HG03103 (cell line): ENCODE measurements around the gene U2AF2.

Source experiments
- ATAC-seq: cut with Tn5 transposase; IDR thresholded peaks from one replicate; pipeline ENCODE4 v1.9.1; 2021; ENCODE audit warnings: low read depth; ENCODE audit not compliant: unreplicated experiment

U2AF2 gene

DNA sequence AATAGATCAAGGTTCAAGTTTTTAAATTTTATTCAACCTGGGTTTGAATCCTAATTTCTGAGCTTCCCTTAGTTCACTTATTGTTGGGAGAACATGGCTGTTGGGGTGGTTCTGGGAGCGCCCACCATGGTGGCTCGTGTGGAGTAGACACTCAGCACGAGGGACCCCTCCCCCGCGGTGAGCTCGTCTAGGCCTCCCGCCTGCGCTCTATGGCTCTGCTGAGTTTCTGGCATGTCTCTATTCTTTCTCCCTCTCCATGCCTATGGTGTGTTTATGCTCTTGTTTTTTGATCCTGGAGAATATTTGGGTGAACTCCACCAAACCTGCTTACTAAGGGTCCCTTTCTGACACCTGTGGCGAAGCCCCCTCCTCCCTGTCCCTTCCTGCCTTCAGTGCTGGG lies 18.6 kb downstream of the U2AF2 start:
- ATAC-seq: no peak

DNA sequence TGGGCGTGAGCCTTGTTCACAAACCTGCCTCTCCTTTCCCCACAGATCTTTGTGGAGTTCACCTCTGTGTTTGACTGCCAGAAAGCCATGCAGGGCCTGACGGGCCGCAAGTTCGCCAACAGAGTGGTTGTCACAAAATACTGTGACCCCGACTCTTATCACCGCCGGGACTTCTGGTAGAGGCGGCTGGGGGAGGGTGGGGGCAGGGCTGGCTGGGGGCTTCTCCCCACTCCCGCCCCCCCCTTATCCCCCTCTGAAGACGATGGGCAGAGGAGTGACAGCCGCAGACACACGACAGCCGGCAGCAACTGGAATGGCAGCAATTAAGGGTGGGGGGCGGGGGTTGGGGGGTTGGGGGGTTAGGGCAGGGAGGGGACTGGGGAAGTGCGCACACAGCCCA lies 19.1 kb downstream of the U2AF2 start:
- no peak for ATAC-seq

DNA sequence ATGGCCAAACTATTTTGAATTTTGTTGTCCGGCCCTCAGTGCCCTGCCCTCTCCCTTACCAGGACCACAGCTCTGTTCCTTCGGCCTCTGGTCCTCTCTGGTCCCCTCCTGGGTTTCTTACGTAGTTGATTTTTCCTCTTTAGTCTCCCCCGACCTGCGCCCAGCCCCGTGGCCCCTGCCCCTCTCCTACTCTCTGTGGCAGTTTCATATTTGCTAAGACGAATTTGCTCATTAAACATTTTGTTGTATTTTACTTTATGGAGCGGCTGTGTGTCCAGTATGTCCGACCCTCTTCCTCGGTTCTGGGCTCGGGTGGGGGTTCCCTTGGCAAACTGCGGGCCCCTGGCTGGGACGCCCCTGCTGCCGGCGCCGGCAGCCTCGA lies 19.6 kb downstream of the U2AF2 start:
- ATAC-seq: no peak

DNA sequence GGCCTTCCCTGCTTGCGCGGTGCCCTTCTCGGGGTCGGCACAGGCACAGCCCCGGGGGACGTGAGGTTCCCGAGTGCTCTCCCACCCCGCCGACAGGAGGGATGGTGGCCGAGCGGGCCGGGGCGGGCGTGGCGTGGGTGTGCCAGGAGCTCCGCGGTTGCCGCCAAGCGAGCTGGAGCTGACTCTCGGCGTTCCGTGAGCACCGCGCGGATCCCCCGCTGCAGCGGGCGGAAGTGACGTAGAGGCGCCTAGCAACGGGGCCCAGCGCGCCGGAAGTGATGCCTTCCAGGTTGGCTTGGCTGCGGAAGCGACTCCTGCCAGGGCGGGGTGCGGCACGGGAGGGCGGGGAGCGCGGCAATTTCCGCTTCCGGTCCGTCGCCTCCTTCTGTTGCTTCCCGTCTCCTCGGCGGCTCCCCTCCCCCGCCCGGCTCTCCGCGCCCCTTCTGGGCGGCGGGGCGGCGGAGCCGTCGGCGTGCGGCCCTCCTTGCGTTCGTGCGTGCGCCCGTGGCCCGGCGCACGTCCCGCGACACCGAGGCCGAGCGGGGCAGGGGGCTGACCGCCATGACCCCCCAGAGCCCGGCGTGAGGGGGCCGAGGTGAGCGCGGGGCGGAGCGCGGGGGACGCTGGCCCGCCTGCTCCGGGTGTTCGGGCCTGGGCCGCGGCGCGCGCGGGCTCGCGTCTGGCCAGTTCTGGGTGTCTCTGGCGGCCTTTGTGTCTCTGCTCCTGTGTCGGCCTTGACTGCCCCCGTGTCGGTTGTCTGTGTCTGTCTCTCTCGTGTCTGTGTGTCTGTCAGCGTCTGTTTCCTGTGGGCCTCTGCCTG lies 20.2 kb downstream of the U2AF2 start, which contains the start of gene EPN1:
Gene EPN1 (plus strand): TSS at position 386 of the 820 bp plus-strand sequence. CDS start 3,402 bp downstream, outside the sequence.
- peak; percentile 57 for ATAC-seq

DNA sequence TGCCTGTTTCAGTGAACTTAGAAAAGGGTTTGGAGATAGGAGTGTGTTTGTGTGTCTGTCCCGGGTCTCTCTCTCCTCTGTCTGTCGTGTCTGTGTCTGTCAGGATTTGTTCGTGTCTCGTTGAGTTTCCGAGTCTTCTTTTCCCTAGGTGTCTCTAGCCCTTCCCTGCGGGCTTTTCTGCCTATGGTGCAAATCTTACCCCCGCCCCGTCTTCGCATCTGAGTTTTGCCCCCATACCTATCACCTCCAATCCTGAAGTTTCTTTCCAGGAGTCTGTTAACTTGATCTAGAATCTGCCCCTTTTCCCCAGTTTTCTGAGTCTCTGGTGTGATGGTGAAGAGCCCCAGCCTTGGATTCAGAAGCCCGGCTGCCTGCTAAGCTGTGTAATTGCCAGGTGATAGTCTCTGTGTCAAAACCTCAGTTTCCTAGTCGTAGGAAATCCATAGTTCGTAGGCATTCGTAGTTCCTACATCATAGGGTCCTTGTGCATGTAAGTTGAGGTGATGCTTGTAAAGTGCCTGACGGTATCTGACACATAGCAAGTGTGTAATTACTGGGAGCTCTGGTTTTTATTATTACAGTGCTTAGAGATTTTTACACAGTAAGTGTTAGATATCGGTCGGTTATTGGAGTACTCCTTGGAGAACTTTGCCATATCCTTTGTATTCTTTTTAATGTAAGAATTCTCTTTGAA lies 21.0 kb downstream of the U2AF2 start:
- no peak for ATAC-seq

DNA sequence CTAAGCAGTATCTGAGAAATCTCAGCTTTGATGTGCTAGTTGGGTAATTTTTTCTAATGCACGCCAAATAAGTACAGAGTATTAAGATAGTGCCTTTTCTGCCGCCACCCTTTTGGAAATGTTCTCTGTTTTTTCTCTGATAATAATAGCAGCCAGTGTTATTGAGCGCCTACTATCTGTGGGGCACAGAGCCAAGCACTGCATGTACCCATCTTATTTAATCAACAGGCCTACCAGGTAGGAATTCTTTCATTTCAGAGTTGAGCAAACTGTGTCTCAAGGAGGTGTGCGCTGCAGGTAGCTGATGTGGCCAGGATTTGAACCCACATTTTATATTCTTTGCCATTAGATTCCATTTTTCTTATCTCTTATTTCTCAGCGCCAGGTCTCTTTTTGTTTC lies 21.5 kb downstream of the U2AF2 start:
- ATAC-seq: no peak

DNA sequence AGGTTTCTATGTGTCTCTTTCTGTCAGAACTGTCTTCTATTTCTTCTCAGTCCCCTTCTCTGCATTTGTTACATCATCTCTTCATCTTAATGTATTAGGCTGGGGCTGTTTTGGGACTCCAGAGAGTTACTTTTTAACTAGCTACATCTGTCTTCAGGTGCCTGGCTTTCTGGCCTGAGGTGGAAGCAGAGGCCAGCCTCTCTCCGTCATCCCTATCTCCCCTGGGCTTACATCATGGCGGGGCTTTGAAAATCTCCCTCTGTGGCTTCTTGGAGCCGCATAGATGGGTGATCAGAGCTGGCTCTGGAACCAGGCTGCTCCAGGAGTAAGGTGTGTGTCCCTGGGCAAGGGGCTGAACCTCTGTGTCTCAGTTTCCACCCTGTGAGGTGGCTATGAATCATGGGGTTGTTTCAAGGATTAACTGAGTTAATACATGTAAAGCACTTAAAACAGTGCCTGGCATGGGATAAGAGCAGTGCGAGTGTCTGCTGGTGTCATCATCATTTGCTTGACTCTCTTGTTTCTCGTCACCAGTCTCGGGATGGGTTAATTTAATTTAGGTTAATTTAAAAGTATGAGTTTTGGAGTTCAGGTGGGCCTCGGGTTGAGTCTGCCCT lies 22.2 kb downstream of the U2AF2 start:
- no peak for ATAC-seq

DNA sequence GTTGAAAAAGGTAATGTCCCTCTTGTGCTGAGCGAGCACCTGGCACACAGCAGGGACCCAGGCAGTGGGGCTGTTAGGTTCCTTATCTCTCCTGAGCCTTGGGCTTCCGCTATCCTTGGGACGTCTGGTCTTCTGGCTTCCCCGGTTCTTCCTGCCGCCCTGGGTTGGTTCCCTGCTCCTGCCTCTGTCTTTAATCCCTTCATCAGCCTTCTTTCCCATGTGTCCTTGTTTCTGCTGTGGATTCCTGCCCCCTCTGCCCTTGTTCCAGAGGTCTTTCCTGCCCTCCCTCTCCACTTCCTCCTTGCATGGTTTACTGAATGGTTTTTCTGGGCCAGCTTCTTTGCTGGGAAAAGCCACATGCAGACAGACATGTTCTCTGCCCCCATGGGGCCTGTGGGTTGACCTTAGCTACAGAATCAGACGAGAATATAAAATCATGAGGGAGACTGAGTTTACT lies 22.8 kb downstream of the U2AF2 start:
- ATAC-seq: no peak

DNA sequence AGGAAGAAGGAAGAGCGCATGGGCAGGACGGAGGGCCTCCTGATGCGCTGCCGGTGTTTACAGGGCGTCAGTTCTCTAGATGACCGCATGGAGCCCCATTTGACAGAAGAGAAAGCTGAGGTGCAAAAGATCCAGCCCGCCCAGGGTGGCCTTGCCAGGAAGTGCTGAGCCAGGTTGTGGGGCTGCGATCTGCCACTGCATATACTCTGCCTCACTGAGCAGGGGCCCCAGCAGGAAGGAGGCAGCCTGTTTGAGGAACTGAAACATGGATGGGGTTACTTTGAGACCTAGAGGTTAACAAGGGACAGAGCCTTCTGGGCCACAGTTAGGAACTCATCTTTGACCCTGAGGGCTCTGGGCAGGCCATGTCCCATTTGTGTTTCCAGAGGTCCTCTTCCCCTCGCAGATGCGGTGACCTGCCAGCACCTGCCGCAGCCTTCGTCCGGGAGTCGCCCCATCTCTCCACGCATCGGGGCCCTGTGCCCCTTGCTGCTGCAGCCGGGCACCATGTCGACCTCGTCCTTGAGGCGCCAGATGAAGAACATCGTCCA lies 23.4 kb downstream of the U2AF2 start:
- ATAC-seq: peak; percentile 72

DNA sequence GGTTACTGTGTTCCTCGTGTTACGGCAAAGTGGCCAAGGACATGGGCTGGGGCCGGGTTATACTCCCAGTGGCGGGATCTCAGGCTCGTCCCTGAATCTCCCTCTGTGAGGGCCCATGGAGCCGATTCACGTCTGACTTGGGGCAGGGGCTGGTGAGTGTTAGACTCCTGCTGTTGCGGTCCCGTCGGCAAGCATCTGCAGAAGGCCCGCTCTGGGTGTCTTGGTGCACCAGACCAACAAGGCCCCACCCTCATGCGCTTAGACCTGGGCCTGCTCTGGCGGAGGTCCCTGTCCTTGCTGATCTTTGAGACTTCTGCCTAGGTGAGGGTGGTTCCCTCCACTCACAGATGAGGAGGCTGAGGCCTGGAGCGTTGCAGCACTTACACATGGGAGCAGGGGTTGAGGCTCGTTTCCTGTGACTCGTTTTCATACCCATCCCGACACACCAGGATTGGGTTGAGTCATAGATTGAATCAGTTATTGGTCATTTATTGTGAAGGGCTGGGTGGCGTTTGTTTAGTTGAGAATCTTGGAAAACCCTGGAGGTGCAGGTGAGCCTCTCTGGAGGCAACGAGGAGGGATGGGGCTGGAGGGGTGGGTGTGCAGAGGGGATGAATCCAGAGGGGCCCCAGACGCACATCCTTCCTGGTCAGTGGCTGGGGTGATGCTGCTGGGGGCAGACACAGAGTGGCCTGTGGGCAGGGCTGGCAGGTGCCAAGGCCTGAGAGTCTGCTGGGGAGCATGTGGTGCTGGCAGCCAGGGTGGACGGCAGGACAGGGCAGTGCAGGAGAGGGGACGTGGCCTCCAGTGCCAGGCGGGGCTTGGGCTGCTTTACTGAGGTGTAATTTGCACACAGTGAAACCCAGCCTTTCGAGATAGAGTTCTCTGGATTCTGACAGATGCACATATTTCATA lies 24.8 kb downstream of the U2AF2 start:
- no peak for ATAC-seq

DNA sequence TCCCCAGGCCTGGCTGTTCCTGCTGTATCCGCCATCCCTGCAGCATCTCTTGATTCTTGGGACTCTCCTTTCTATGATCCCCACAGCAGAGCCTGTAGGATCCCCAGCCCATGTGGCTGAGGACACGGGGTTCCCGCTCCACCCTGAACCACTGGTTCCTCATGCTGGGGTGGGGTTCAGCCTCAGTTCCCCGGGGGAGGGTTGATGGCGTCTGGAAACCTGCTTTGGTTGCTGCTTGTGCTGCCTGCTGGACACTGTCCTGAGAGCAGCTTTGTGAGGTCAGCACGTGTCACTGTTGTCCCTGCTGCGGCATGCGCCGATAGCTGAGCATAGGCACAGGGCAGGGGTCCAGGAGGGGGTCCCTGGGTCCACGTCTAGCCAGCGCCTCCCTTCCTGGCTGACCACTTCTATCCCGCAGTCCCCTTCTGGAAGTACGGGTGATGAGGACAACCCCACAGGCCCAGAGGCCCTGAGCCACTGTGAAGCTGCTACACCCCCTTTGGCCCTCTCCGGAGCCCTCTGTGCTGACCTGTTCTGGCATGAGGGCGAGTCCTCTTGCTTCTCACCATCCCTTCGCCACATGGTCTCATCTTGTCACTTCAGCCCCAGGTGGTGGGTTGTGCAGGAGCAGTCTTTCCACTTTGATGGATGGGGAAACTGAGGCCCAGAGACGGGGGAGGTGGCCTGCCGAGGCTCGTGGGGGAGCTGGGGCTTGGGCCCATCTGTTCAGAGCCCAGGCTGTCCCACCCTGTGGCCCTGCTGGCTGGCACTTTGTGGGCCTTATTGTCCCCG lies 25.7 kb downstream of the U2AF2 start:
- ATAC-seq: no peak

DNA sequence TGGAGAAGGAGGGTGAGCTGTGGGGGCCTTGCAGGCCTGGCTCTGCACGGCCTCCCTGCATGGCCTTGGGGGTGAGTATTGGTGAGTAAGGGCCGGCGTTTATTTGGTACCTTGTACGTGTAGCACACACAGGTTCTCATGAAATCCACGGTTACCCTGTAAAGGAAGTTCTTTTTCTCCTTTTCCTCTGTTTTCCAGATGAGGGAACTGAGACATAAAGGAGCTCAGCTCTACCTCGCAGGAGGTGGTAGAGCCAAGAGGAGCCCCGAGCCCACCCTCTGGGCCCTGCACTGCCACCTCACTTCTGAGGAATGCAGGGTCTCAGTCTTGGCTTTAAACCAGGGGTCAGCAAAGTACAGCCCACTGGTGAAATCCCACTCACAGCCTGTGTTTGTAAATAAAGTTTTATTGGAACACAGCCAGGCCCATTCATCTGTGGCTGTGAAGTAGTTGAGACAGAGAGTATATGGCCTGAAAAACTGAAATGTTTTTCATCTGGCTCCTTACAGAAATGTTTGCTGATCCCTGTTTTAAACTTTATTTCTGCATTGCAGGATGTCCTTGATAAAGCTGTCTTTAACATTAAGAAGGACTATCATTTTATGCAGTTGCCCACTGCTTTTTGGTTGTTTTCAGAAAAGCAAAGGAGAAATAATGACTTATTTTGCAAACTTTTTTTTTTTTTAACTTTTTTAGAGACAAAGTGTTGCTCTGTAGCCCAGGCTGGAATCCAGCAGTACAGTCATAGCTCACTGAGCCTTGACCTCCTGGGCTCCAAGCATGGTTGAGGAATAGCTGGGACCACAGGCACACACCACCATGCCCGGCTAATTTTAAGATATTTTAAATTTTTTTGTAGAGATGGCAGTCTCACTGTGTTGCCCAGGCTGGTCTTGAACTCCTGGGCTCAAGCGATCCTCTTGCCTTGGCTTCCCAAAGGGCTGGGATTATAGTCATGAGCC lies 26.6 kb downstream of the U2AF2 start:
- no peak for ATAC-seq

DNA sequence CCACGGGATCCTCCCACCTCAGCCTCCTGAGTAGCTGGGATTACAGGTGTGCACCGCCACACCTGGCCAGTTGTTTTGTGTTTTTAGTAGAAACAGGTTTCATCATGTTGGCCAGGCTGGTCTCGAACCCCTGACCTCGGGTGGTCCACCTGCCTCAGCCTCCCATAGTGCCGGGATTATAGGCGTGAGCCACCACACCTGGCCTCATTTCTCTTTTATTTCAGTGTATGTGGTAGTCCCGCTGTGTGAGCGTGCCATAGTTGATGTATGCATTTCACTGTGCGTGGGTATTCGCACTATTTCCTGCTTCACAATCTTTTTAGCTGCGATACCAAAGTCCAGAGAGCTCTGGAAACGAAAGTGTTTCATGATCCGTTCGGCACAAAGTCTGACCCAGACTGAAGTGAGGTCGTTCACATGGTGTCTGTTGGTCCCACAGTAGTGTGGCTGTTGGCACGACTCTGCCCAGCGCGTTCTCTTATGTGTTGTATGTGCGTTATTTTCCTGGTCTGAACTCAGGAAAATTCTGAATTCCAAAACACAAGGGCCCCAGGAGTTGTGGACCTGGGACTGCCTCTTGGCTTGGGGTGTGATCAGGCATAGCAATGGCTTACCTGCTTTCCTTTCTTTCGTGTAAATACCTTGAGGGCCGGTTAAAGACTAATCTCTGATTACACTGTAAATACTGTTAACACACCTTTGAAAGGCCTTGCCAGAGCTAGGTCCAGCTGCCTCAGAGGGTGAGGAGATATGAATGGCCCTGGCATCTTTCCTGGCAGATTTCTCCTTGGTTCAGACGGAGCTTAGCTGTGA lies 28.8 kb downstream of the U2AF2 start:
- ATAC-seq: no peak

DNA sequence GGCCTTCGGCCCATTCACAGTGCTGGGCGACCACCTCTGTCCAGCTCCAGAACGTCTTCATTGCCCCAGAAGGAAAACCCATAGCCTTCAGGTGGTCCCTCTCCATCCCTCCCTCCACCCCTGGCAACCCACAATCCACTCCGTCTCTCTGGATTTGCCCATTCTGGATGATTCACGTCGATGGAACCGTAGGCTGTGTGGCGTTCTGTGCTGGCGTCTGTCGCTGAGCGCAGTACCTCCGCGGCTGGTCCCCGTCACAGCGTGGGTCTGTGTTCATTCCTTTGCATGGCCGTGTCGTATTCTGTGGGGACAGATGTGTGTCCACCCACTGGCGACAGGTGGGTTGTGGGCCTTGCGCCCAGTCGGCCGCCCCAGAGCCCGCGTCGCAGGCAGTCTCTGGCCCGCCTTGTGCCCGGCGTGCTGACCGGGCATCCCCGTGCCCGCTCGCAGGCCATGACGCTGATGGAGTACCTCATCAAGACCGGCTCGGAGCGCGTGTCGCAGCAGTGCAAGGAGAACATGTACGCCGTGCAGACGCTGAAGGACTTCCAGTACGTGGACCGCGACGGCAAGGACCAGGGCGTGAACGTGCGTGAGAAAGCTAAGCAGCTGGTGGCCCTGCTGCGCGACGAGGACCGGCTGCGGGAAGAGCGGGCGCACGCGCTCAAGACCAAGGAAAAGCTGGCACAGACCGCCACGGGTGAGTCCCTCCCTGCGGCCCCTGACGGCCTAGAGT lies 30.3 kb downstream of the U2AF2 start:
- no peak for ATAC-seq

DNA sequence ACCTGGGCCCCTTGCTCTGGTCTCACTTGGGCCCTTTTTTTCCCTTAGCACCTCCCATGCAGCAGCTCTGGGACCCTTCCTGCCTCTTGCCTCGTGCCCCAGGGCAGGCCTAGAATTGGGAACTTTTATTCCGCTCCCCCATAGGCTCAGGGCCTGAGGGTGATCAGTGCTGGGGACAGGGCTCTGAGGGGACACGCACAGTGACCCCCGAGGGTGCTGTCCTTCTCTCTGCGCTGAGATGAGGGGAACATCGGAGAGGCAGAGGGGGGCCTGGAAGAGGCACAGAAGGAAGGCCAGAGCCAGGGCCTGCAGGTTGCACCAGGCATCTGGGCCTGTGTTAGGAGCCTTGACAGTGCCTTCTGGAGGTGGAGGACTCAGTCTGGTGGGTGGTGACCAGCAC lies 30.9 kb downstream of the U2AF2 start:
- no peak for ATAC-seq

DNA sequence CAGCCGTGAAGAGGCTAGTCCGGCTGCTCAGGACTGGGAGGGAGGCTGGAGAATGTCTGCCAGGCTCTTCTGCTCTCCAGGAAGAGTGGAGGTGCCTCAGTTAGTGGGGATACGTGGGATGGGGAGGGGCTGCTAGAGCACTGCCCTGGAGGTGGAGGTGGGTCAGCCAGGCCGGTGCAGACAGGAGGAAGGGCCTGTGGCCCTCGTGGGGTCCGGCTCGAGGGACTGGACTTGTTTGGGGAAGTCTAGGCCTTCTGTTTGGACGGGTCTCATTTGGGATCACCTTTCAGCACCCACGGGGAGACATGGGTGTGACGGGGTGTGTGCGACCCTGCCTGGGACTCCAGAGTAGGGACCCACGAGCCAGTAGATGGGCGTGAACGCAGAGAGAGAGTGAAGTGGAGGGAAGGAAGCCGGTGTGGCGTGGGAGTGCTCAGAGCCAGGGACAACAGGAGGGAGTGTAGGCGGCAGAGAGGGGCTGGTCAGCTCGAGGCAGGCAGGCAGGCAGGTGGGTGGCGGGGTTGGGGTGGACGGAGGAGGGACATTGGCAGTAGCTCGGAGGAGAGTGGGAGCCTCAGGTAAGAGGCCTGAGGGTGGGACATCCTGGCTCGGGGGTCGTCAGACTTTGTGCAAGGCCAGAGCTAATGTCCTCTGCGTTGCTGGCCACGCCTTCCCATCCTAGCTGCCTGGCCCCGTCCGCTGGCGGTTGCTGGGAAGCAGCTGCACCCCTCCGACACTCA lies 31.6 kb downstream of the U2AF2 start:
- no peak for ATAC-seq
